Breast epithelium (tissue), 4 donors: Measurements from ENCODE around the gene EFCAB8. TPM values are rescaled to one million over a fixed set of nuclear protein-coding genes. Genes with fewer than 3 reads are reported as not detected.

Experiments used
- DNase-seq, 2 donors: peaks; one replicate each; pipeline ENCODE4 v3.0.0-alpha.2; 2019; ENCODE audit warnings: low spot score in 2 of 2
- H3K27ac ChIP-seq, 2 donors: fragments of 200-600 bp; sonication (generic) in 1 of 2; one replicate each; pipeline ENCODE4 v1.5.1; 2016 to 2019; ENCODE audit warnings: mild to moderate bottlenecking in 1 of 2
- H3K27me3 ChIP-seq, 2 donors: fragments of 200-600 bp; sonication (generic) in 1 of 2; one replicate each; pipeline versions ENCODE4 v1.5.1 to v1.6.0; 2017 to 2019; ENCODE audit warnings: control low read depth in 1 of 2, mild to moderate bottlenecking in 1 of 2
- H3K36me3 ChIP-seq: fragments of 200-600 bp; one replicate; pipeline ENCODE4 v1.5.1; 2019
- H3K4me1 ChIP-seq, 2 donors: fragments of 200-600 bp; sonication (generic); one replicate each; pipeline ENCODE4 v1.5.1; 2016 to 2019; ENCODE audit warnings: control low read depth in 1 of 2
- H3K4me3 ChIP-seq, 3 donors: fragments of 200-600 bp; sonication (generic); 1 replicate in 2 of 3; 2 replicates in 1 of 3; pipeline ENCODE4 v1.5.1; 2016 to 2019; ENCODE audit warnings: mild to moderate bottlenecking in 3 of 3, moderate library complexity in 2 of 3
- H3K9me3 ChIP-seq, 2 donors: fragments of 200-600 bp; sonication (generic) in 1 of 2; one replicate each; pipeline ENCODE4 v1.5.1; 2016 to 2019; ENCODE audit warnings: control low read depth in 1 of 2
- CTCF ChIP-seq, 3 donors: fragments of 450-650 bp; IDR thresholded peaks; one replicate each; pipeline ENCODE4 v1.5.1; 2016 to 2017; ENCODE audit warnings: antibody characterized with exemption in 3 of 3, mild to moderate bottlenecking in 3 of 3, moderate library complexity in 3 of 3
- POLR2A ChIP-seq: fragments of 450-650 bp; IDR thresholded peaks from one replicate; pipeline ENCODE4 v1.6.1; 2016; ENCODE audit warnings: antibody characterized with exemption, mild to moderate bottlenecking, moderate library complexity
- POLR2AphosphoS5 ChIP-seq, 3 donors: sonication (generic); formaldehyde crosslinking; IDR thresholded peaks; one replicate each; pipeline ENCODE4 v1.6.1; 2017; ENCODE audit warnings: antibody characterized with exemption in 3 of 3
- intact Hi-C: fragments of 100-400 bp; cut with DNase I; formaldehyde crosslinking; loops from one replicate; pipeline ENCODE4 v1.15.1; 2023; ENCODE audit warnings: low total_unique reads
- total RNA-seq, 3 donors: library from RNA; depleted of rRNA; stranded (reverse); fragments of >200 nt; gene quantifications; one replicate each; pipeline ENCODE4 v1.1.0, GENCODE V29; 2016

Gene EFCAB8
- total RNA-seq, 3 donors from 2014 or later: 0.32 TPM; not detected in 2

GRCh38 chr20:32870985-32871384 is 12.3 kb downstream of the EFCAB8 start:
- DNase-seq: no peak
- Histone ChIP-seq H3K27ac (no peak overlapping the region), H3K4me3 (no peak overlapping the region), H3K4me1 (no peaks in the 10 kb centered on the region), H3K9me3 (no peaks in the 10 kb centered on the region), H3K36me3 (no peaks in the 10 kb centered on the region), H3K27me3 (no peaks in the 10 kb centered on the region)
- no peak for TF ChIP-seq POLR2A
- no peak for TF ChIP-seq CTCF (IDR thresholded peaks at IDR 0.05)
- TF ChIP-seq POLR2AphosphoS5 (IDR thresholded peaks at IDR 0.05): no peak
- intact Hi-C loops: no loop called here

- TF ChIP-seq POLR2AphosphoS5 (IDR thresholded peaks at IDR 0.05) (no peak), POLR2A (no peak), CTCF (IDR thresholded peaks at IDR 0.05) (no peak)
- Histone ChIP-seq H3K4me1 (no peaks in the 10 kb centered on the region), H3K36me3 (no peaks in the 10 kb centered on the region), H3K27ac (no peak overlapping the region), H3K9me3 (no peaks in the 10 kb centered on the region), H3K27me3 (no peaks in the 10 kb centered on the region), H3K4me3 (no peak overlapping the region)
- DNase-seq: no peak
- intact Hi-C loops: no loop called here
Observed at GRCh38 chr20:32871627-32872160, 13.0 kb downstream of the EFCAB8 start.

GRCh38 chr20:32872266-32872665 is 13.5 kb downstream of the EFCAB8 start:
- no peak overlapping the region for H3K27ac ChIP-seq
- intact Hi-C loops: no loop called here
- TF ChIP-seq POLR2AphosphoS5 (IDR thresholded peaks at IDR 0.05): no peak
- no peak for TF ChIP-seq POLR2A
- TF ChIP-seq CTCF (IDR thresholded peaks at IDR 0.05): no peak
- DNase-seq: no peak
- no peaks in the 10 kb centered on the region for H3K36me3 ChIP-seq
- no peaks in the 10 kb centered on the region for H3K9me3 ChIP-seq
- H3K27me3 ChIP-seq: no peaks in the 10 kb centered on the region
- no peak overlapping the region for H3K4me3 ChIP-seq
- H3K4me1 ChIP-seq: no peaks in the 10 kb centered on the region

GRCh38 chr20:32875673-32876072 is 16.9 kb downstream of the EFCAB8 start:
- no peaks in the 10 kb centered on the region for H3K27me3 ChIP-seq
- no peak overlapping the region for H3K27ac ChIP-seq
- TF ChIP-seq POLR2AphosphoS5 (IDR thresholded peaks at IDR 0.05): no peak
- no peak for TF ChIP-seq CTCF (IDR thresholded peaks at IDR 0.05)
- TF ChIP-seq POLR2A: no peak
- H3K4me1 ChIP-seq: no peaks in the 10 kb centered on the region
- intact Hi-C loops: no loop called here
- no peak for DNase-seq
- H3K9me3 ChIP-seq: no peaks in the 10 kb centered on the region
- no peaks in the 10 kb centered on the region for H3K36me3 ChIP-seq
- H3K4me3 ChIP-seq: no peak overlapping the region

GRCh38 chr20:32877507-32877906 is 18.8 kb downstream of the EFCAB8 start:
- Histone ChIP-seq H3K36me3 (no peaks in the 10 kb centered on the region), H3K4me1 (no peaks in the 10 kb centered on the region), H3K27me3 (no peaks in the 10 kb centered on the region), H3K9me3 (no peaks in the 10 kb centered on the region), H3K27ac (no peak overlapping the region), H3K4me3 (no peak overlapping the region)
- intact Hi-C loops: no loop called here
- TF ChIP-seq POLR2AphosphoS5 (IDR thresholded peaks at IDR 0.05) (no peak), POLR2A (no peak), CTCF (IDR thresholded peaks at IDR 0.05) (no peak)
- no peak for DNase-seq
